Caco-2 (cell line): ENCODE data around the gene IDH1. TPM values are rescaled to one million over a fixed set of nuclear protein-coding genes. Genes with fewer than 3 reads are reported as not detected.

Experiments
- BruUV-seq: library from RNA; stranded (reverse); fragments of 400-500 nt; replicated peaks from 2 replicates; lab custom pipeline; 2021; lab: Mats Ljungman, UMichigan
- CTCF ChIA-PET: fragments of 300-600 bp; sonication (Branson Sonifier 250); formaldehyde crosslinking; loops from one replicate; lab custom pipeline; 2022; ENCODE audit warnings: antibody characterized with exemption; lab: Charles Lee
- POLR2A ChIA-PET: fragments of 300-600 bp; sonication (Branson Sonifier 250); formaldehyde crosslinking; loops from one replicate; lab custom pipeline; 2022; ENCODE audit warnings: antibody characterized with exemption; lab: Charles Lee
- DNase-seq, 2 experiments: peaks; one replicate each; pipeline versions ENCODE4 v3.0.0 to v3.0.0-alpha.2; 2020 to 2022
- H3K27me3 ChIP-seq: replicated peaks from 2 replicates; pipeline ENCODE4 v1.6.0; 2011; ENCODE audit warnings: low read length; ENCODE audit not compliant: control insufficient read depth, insufficient read depth
- H3K36me3 ChIP-seq: 2 replicates; pipeline ENCODE4 v1.5.1; 2011; ENCODE audit warnings: low read length; ENCODE audit not compliant: control insufficient read depth, insufficient read depth
- H3K4me1 ChIP-seq: fragments of 250-450 bp; sonication (Bioruptor Pico); 2 replicates; pipeline ENCODE4 v1.5.1; 2020; ENCODE audit warnings: mild to moderate bottlenecking
- H3K4me3 ChIP-seq: 2 replicates; pipeline ENCODE4 v1.5.1; 2011; ENCODE audit warnings: low read depth, mild to moderate bottlenecking, control low read depth, low read length
- H3K9me3 ChIP-seq: fragments of 250-450 bp; sonication (Bioruptor Pico); 2 replicates; pipeline ENCODE4 v1.5.1; 2020; ENCODE audit warnings: mild to moderate bottlenecking, moderate library complexity
- H3K27ac Mint-ChIP-seq: one replicate; pipeline ENCODE4 v1.8.0; 2022; ENCODE audit warnings: mixed read lengths; ENCODE audit not compliant: unreplicated experiment
- H3K27me3 Mint-ChIP-seq: one replicate; pipeline ENCODE4 v1.8.0; 2022; ENCODE audit warnings: mixed read lengths; ENCODE audit not compliant: insufficient read depth, unreplicated experiment
- H3K36me3 Mint-ChIP-seq: one replicate; pipeline ENCODE4 v1.8.0; 2022; ENCODE audit warnings: mild to moderate bottlenecking, mixed read lengths; ENCODE audit not compliant: insufficient read depth, unreplicated experiment
- H3K4me1 Mint-ChIP-seq: one replicate; pipeline ENCODE4 v1.8.0; 2022; ENCODE audit warnings: low read depth, mixed read lengths; ENCODE audit not compliant: unreplicated experiment
- H3K4me3 Mint-ChIP-seq: one replicate; pipeline ENCODE4 v1.8.0; 2022; ENCODE audit warnings: mild to moderate bottlenecking, moderate library complexity, mixed read lengths; ENCODE audit not compliant: unreplicated experiment
- H3K9me3 Mint-ChIP-seq: one replicate; pipeline ENCODE4 v1.8.0; 2022; ENCODE audit warnings: mixed read lengths; ENCODE audit not compliant: unreplicated experiment
- CTCF ChIP-seq, 2 experiments: fragments of 200-600 bp in 1 of 2; IDR thresholded peaks; 1 replicate in 1 of 2; 2 replicates in 1 of 2; pipeline versions ENCODE4 v1.5.1 to v1.8.0; 2011 to 2022; ENCODE audit warnings: antibody characterized with exemption in 1 of 2, control low read depth in 1 of 2, inconsistent platforms in 1 of 2, low read depth in 1 of 2, low read length in 1 of 2, mild to moderate bottlenecking in 1 of 2, moderate library complexity in 1 of 2; ENCODE audit not compliant: insufficient read depth in 1 of 2, severe bottlenecking in 1 of 2, unreplicated experiment in 1 of 2
- intact Hi-C: fragments of 100-400 bp; cut with micrococcal nuclease; formaldehyde crosslinking; loops from one replicate; pipeline ENCODE4 v1.10.0; 2022; ENCODE audit not compliant: unreplicated experiment
- total RNA-seq: library from RNA; stranded (reverse); gene quantifications from 2 replicates; pipeline ENCODE4 v1.2.3, GENCODE V29; 2022

IDH1 gene
- total RNA-seq, 1 experiment from 2014 or later, result 293 TPM

- no peak for DNase-seq
- Mint-ChIP-seq H3K4me3 (no peak overlapping the region), H3K36me3 (no peaks in the 10 kb centered on the region), H3K4me1 (no peaks in the 10 kb centered on the region), H3K9me3 (no peaks in the 10 kb centered on the region), H3K27me3 (no peaks in the 10 kb centered on the region), H3K27ac (no peak overlapping the region)
- intact Hi-C loops, result no loop called here
- Histone ChIP-seq H3K36me3 (no peaks in the 10 kb centered on the region), H3K9me3 (no peaks in the 10 kb centered on the region), H3K4me3 (no peak overlapping the region), H3K4me1 (no peaks in the 10 kb centered on the region), H3K27me3 (no peaks in the 10 kb centered on the region)
- POLR2A ChIA-PET, result no interaction called here
- BruUV-seq, result no TSS peak
- no peak for TF ChIP-seq CTCF (IDR thresholded peaks at IDR 0.05; ENCODE audit: insufficient read depth in 1 of 2, low read depth in 1 of 2, low read length in 1 of 2, severe bottlenecking in 1 of 2, unreplicated experiment in 1 of 2)
- CTCF ChIA-PET, result no interaction called here
These were observed 59.3 kb downstream of the IDH1 start for GRCh38 chr2:208195531-208195930.

- ChIA-PET POLR2A (no interaction called here), CTCF (no interaction called here)
- H3K9me3 ChIP-seq, result no peaks in the 10 kb centered on the region
- H3K27ac Mint-ChIP-seq, result no peak overlapping the region
- H3K4me1 ChIP-seq, result no peaks in the 10 kb centered on the region
- H3K36me3 Mint-ChIP-seq, result no peaks in the 10 kb centered on the region
- H3K27me3 Mint-ChIP-seq, result no peaks in the 10 kb centered on the region
- no peaks in the 10 kb centered on the region for H3K9me3 Mint-ChIP-seq
- H3K4me1 Mint-ChIP-seq, result no peaks in the 10 kb centered on the region
- H3K36me3 ChIP-seq, result no peaks in the 10 kb centered on the region
- intact Hi-C loops, result no loop called here
- BruUV-seq, result no TSS peak
- no peak for DNase-seq
- H3K27me3 ChIP-seq, result no peaks in the 10 kb centered on the region
- no peak overlapping the region for H3K4me3 Mint-ChIP-seq
- H3K4me3 ChIP-seq, result no peak overlapping the region
- TF ChIP-seq CTCF (IDR thresholded peaks at IDR 0.05; ENCODE audit: insufficient read depth in 1 of 2, low read depth in 1 of 2, low read length in 1 of 2, severe bottlenecking in 1 of 2, unreplicated experiment in 1 of 2), result no peak
These were observed 62.1 kb downstream of the IDH1 start for GRCh38 chr2:208192611-208193236.

- no peaks in the 10 kb centered on the region for H3K4me1 Mint-ChIP-seq
- no peak for TF ChIP-seq CTCF (IDR thresholded peaks at IDR 0.05; ENCODE audit: insufficient read depth in 1 of 2, low read depth in 1 of 2, low read length in 1 of 2, severe bottlenecking in 1 of 2, unreplicated experiment in 1 of 2)
- no peaks in the 10 kb centered on the region for H3K4me1 ChIP-seq
- H3K36me3 ChIP-seq, result no peaks in the 10 kb centered on the region
- H3K4me3 ChIP-seq, result no peak within 1 kb of the TSS
- H3K36me3 Mint-ChIP-seq, result no peaks in the 10 kb centered on the region
- no peaks in the 10 kb centered on the region for H3K9me3 ChIP-seq
- H3K4me3 Mint-ChIP-seq, result no peak within 1 kb of the TSS
- H3K27me3 Mint-ChIP-seq, result no peaks in the 10 kb centered on the region
- BruUV-seq, result no TSS peak
- H3K9me3 Mint-ChIP-seq, result no peaks in the 10 kb centered on the region
- no peaks in the 10 kb centered on the region for H3K27me3 ChIP-seq
- ChIA-PET POLR2A (no interaction called here), CTCF (no interaction called here)
- intact Hi-C loops, result no loop called here
- DNase-seq, result no peak
- no peak within 1 kb of the TSS for H3K27ac Mint-ChIP-seq
These were observed 64.9 kb downstream of the IDH1 start, which contains the start of gene C2orf80 for GRCh38 chr2:208189810-208190503. Gene C2orf80 (minus strand): TSS chr2:208190030. CDS start chr2:208186986, 3,044 bp downstream.
